GM10248 (cell line): ENCODE results near the gene TOPORS.

Experiments used
- CTCF ChIA-PET: fragments of 300-600 bp; sonication (Branson Sonifier 250); formaldehyde crosslinking; extraction: SDS; loops from one replicate; lab custom pipeline; 2021; ENCODE audit warnings: antibody characterized with exemption; lab: Yijun Ruan, JAX
- POLR2A ChIA-PET: fragments of 350-650 bp; sonication (Branson Sonifier 250); formaldehyde crosslinking; extraction: SDS; loops from one replicate; lab custom pipeline; 2020; ENCODE audit warnings: antibody characterized with exemption; lab: Yijun Ruan, JAX
- DNase-seq: peaks from one replicate; pipeline ENCODE4 v3.0.0; 2012; ENCODE audit errors: extremely low spot score
- CTCF ChIP-seq: IDR thresholded peaks from 2 replicates; pipeline ENCODE4 v1.5.1; 2012; ENCODE audit warnings: mild to moderate bottlenecking, low read depth; ENCODE audit errors: extremely low read depth, missing control alignments, control extremely low read depth

Gene TOPORS

GRCh38 chr9:32589083-32589723 lies 36.8 kb upstream of the TOPORS start:
- TF ChIP-seq CTCF = peak; percentile 39
- POLR2A ChIA-PET = no interaction called here
- CTCF ChIA-PET = interaction anchor here (1.0 to 20.3 kb wide), 18 partner anchors 10 to 637 kb away, joined by 3 to 872 read pairs (median 4); partner anchors contain the start of gene ACO1
- peak; percentile 38 for DNase-seq

GRCh38 chr9:32587901-32588300 lies 35.5 kb upstream of the TOPORS start:
- no peak for DNase-seq
- TF ChIP-seq CTCF = no peak
- ChIA-PET CTCF (interaction anchor here (1.0 to 20.3 kb wide), 9 partner anchors 8 to 388 kb away, joined by 3 to 872 read pairs (median 7); partner anchors contain the start of gene ACO1), POLR2A (no interaction called here)

DNA sequence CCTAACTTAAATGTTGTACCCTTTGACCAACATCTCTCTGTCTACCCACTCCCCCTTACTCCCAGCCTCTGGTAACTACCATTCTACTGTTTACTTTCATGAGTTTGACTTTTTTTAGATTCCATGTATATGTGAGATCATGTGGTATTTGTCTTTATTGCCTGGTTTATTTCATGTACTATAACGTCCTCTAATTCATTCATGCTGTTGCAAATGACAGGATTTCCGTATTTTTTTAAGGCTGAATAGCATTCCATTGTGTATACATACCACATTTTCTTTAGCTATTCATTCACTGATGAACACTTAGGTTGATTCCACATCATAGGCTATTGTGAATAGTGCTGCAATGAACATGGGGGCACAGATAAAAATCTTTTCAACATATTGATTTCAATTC lies 32.4 kb upstream of the TOPORS start:
- DNase-seq = no peak
- CTCF ChIA-PET = interaction anchor here (1.2 to 20.3 kb wide), 4 partner anchors 14 to 387 kb away, joined by 3 to 872 read pairs (median 88); no protein-coding TSS in a partner anchor
- POLR2A ChIA-PET = no interaction called here
- no peak for TF ChIP-seq CTCF

- ChIA-PET CTCF (interaction anchor here (0.7 to 20.3 kb wide), 27 partner anchors 9 to 645 kb away, joined by 3 to 872 read pairs (median 4); partner anchors contain the start of genes ACO1, NDUFB6, RIGI and SMIM27), POLR2A (no interaction called here)
- DNase-seq = peak; percentile 46
- peak; percentile 65 for TF ChIP-seq CTCF
Measured at GRCh38 chr9:32581512-32582143, 29.2 kb upstream of the TOPORS start.

DNA sequence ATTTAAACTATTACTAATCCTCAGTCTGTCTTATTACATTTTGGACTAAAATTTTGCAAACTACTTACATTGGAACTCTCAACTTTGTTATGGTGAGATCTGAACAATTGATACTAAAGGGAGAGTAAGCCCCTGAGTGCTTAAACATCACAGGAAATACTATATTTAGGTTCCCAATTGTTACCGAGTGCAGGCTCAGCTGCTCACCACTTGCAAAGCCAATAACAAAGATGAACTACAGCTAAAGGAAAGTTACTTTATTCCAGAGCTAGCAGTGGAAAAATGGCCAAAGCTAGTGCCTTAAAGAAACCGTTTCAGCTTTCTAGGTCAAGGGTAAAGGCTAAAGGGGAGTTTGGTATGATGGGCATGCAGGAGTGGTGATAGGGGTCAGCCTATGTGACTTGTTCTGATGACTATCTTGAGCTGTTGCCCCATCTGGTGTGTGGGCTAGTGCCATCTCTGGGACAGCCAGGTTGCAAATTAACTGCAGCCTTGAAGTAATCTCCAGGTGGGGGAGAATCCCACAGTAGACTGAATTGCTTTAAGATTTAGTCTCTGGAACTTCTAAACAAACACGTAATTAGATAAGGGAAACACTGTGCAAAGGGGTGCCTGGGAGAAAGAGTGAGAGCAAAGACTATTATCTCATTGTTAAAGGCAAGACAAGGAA lies 28.4 kb upstream of the TOPORS start:
- TF ChIP-seq CTCF = no peak
- ChIA-PET POLR2A (no interaction called here), CTCF (interaction anchor here (0.7 to 20.3 kb wide), 35 partner anchors 8 to 646 kb away, joined by 3 to 872 read pairs (median 5); partner anchors contain the start of genes ACO1, NDUFB6, RIGI and SMIM27)
- DNase-seq = no peak

DNA sequence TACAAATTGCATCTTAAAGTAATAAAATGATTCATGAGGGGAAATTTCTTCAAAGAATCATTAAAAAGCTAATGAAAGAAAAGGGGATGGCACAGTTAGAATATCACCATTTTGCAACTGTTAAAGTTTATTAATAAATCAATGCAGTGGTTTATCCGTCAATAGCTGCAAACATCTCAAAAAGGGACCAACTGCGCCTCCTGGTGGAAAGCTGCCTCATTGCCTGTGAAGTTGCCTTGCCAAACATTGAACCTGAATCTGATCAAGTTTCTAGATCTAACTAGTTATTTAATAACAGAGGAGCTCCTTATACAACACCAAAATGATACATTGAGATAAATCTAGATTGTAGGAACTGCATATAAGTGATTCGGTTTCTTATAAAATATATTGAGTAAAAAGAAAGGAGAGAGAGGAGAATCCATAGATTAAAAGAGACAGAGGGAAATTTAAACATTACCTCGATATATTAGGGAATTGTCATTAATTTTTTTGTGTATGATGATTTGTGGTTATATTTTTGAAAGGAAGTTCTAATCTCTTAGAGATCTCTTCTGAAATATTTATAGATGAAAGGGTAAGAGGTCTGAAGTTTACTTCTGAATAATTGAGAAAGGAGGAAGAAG lies 27.4 kb upstream of the TOPORS start:
- peak; percentile 94 for TF ChIP-seq CTCF
- ChIA-PET CTCF (interaction anchor here (0.6 to 20.3 kb wide), 46 partner anchors 10 to 445 kb away, joined by 3 to 872 read pairs (median 4); partner anchors contain the start of genes ACO1, DNAJA1, RIGI and SMIM27), POLR2A (no interaction called here)
- peak; percentile 50 for DNase-seq
